ENCODE data around the gene DNAH2.

DNA sequence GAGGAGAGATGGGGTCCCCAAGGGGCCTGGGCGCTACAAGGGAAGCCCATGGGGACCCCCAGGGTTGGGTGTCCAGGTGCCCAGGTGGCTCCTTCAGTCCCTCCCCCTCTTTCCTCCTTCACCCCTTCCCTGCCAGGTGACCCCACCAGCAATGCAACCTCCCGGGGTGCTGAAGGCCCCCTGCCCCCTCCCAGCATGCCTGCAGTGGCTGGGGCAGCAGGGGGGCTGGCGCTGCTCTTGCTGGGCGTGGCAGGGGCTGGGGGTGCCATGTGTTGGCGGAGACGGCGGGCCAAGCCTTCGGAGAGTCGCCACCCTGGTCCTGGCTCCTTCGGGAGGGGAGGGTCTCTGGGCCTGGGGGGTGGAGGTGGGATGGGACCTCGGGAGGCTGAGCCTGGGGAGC, 8.5 kb upstream of the DNAH2 start:
- TF ChIP-seq, protein P1, sequence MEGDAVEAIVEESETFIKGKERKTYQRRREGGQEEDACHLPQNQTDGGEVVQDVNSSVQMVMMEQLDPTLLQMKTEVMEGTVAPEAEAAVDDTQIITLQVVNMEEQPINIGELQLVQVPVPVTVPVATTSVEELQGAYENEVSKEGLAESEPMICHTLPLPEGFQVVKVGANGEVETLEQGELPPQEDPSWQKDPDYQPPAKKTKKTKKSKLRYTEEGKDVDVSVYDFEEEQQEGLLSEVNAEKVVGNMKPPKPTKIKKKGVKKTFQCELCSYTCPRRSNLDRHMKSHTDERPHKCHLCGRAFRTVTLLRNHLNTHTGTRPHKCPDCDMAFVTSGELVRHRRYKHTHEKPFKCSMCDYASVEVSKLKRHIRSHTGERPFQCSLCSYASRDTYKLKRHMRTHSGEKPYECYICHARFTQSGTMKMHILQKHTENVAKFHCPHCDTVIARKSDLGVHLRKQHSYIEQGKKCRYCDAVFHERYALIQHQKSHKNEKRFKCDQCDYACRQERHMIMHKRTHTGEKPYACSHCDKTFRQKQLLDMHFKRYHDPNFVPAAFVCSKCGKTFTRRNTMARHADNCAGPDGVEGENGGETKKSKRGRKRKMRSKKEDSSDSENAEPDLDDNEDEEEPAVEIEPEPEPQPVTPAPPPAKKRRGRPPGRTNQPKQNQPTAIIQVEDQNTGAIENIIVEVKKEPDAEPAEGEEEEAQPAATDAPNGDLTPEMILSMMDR (conservative IDR thresholded peaks at IDR 0.05; ENCODE audit: low read length): no peak
- TF ChIP-seq EZH2phosphoT487 (IDR thresholded peaks at IDR 0.05; ENCODE audit: borderline replicate concordance): no peak
